IPS DF 19.7 (cell line): Measurements from ENCODE around the gene MED25.

Experiments used
- DNase-seq: peaks from one replicate; pipeline ENCODE4 v3.0.0-alpha.2; 2013; ENCODE audit warnings: low read depth, low spot score

MED25 gene

GRCh38 chr19:49858088-49858985, 40.2 kb downstream of the MED25 start:
- no peak for DNase-seq

DNA sequence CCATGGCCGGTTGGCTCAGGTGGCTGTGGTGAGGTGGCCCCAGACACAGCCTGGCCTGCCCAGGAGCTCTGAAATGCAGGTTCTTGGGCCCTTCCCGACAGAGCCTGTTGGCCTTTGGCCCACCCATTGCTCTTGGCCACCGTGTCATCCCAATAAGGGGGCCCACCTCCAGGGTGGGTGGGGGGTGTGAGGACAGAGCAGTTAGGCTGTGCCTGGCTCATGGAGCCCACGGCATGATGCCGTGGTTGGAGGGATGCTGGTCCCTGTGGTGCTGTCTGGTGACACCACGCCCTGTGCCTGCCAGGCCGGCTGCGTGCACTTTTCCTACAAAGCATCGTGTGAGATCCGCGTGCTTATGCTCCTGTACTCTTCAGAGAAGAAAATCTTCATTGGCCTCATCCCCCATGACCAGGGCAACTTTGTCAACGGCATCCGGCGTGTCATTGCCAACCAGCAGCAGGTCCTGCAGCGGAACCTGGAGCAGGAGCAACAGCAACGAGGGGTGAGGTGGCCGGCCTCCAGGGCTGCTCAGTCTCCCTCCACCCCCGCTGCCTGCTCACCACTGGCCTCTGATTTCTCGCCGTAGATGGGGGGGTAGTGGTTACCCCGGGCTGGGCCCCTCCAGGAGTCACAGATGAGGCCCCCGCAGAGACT, 41.7 kb downstream of the MED25 start:
- DNase-seq = no peak

DNA sequence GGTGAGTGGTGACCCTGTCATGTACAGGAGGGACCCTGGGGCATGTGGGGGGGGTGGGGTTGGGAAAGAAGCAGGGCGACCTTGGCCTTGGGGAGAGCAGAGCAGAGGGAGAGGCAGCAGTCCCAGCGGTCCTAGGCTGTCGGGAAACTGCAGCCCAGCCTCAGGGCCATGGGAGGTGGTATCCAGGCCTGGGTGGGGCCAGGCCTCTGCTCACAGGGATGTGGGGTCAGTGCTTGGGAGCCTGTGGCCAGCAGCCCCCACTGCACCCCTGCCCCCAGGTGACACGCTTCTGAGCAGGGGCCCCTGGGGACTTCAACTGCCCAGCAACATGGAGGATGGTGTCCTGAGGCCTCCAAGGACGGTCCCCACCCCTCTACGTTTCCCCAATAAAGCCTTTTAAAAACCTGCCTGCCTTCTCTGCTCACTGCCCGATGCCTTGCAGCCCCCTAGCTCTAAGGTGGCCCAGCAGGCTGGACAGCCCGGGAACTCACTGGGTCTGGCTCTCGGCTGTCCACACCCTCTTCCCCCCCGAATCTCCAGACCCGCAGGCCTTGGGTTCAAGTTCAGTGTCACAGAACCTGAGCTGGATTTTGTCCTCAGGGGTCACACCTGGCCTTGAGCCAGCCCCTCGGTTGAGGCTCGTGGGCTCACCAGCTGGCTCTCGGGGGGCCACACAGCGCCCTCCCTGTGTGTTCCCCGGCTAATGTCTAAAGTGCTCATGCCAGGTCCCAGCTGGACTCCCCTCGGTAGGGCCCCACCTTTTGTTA, 42.4 kb downstream of the MED25 start:
- no peak for DNase-seq

DNA sequence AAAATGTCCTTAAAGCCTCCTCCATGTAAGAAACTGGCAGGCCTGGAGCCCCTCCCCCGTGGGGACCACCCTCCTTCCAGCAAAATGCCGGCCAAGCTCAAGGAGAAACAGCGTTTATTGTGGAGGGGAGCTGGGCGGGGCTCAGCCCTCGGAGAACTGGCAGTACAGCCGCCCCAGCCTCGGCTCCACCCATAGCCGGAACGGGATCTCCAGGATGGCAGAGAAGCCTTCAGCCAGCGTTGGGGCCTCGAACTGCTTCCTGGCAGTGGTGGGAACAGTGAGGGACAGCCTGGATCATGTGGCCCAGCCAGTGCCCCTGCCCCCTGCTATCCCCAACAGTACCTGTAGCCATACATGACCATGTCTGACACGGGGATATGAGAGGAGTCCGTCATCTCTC, 43.0 kb downstream of the MED25 start:
- DNase-seq = no peak

- DNase-seq = no peak
Observed at GRCh38 chr19:49861541-49862378, 43.7 kb downstream of the MED25 start.

GRCh38 chr19:49862391-49863253, 44.5 kb downstream of the MED25 start:
- no peak for DNase-seq

- DNase-seq = no peak
Observed at GRCh38 chr19:49863254-49863934, 45.3 kb downstream of the MED25 start.

GRCh38 chr19:49863935-49864320, 45.8 kb downstream of the MED25 start:
- no peak for DNase-seq

- DNase-seq = no peak
Observed at GRCh38 chr19:49864890-49865289, 46.8 kb downstream of the MED25 start.

GRCh38 chr19:49866933-49867782, 49.1 kb downstream of the MED25 start, which contains the start of gene PNKP:
Gene PNKP, minus strand, starts transcription at chr19:49867576. Its CDS starts 372 bp downstream, at chr19:49867204.
- no peak for DNase-seq

GRCh38 chr19:49869009-49869483, 51.0 kb downstream of the MED25 start:
- no peak for DNase-seq

- peak; percentile 100 for DNase-seq
Observed at GRCh38 chr19:49869484-49870308, 51.6 kb downstream of the MED25 start.

- no peak for DNase-seq
Observed at GRCh38 chr19:49870309-49870901, 52.3 kb downstream of the MED25 start.

GRCh38 chr19:49871349-49871985, 53.4 kb downstream of the MED25 start:
- no peak for DNase-seq

DNA sequence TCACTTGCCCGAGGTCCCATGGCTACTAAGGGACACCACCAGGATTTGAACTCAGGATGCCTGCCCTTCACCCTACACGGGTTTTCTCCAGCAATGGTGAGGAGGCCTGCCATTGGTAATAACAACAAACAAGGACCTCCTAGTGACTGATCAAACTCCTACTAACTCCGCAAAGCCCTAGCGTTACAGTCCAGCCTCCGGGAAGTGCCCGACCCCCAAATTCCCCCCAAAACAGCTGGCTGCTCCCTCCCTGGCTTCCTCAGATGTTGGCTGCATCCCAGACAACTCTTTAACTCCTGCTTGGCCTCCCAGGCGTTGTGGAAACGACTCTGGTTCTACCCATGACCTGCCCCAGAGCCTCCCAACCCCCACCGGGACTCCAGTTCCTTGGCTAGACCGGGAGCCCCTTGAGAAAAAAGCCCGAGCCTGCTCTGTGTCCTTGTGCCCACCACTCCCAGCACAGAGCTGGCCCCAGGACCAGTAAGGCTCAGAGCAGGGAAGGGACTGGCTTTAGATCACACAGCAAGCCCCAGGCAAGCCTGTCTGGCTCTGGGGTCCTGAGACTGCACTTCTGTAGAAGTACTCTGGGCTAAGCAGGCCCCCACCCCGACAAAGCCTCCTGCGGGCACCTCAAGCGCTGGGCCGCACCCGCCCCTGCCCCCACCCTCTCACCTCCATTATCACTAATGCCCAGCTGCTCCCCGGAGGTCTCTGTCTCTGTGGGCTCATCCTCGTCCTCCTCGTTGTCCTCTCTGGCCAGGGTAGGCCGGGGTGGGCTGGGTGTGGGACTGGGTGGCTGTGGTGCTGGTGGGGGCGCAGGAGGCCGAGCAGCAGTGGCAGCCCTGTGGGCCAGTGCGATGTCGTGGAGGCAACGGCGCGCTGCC, 54.4 kb downstream of the MED25 start:
- DNase-seq = no peak

- DNase-seq = no peak
Observed at GRCh38 chr19:49873129-49873521, 55.0 kb downstream of the MED25 start.
